EH (cell line): ENCODE measurements around the gene BIRC2.

Experiments used
- DNase-seq: peaks from one replicate; pipeline ENCODE4 v3.0.0-alpha.2; 2015; ENCODE audit warnings: low read depth

BIRC2 gene

DNA sequence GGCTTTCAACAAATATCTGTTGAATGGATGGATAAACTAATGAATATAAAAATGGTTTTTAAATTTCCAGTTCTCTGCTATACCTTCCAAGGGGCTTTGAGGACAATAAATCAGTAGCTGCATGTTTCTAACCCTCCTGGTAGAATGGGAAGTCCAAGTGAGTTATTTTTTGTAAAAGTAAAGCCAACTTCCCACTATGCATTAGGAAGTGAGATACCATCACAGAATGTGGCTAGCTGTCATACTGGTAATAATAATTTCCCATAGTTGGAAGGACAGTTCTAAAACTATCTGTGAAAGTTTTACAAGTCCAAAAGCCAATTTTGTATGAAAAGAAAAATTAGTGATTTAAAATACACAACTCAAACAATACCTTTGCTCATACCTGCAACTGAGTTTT, 55.5 kb downstream of the BIRC2 start:
- no peak for DNase-seq

DNA sequence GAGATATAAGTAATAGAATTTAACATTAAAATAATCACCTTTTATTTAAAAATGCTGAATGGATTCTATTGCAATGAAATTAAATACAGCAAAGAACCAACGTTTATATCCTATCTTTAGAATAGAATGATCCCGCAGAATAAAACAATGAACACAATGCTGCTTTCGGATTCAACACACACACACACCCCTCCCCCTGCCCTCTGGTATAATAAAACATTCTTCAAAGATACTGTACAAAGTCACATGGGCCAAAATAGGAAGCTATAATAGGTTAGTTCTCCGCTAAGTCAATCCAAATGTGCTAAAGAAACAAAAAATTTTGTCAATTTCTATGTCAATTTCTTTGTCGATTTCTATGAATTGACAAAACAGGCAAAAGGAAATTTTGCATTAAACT, 58.5 kb downstream of the BIRC2 start:
- no peak for DNase-seq

DNA sequence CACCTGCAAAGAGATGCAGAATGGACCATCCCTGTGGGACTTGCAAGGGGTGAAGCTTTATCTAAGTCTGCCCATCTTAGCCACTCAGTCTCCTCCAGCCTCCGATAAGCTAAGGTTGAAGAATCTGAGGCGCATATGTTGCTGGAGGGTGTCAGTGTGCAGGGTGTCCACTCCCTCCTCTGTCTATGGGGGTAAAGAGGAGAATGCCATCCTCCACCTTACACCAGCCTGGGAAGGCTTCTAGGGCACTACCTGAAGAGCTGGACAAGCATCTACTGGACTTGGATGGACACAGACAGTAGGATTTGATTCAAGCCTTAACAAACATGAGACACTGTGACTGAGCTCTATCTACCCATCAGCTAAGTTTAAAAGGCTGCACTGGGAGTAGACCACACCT, 59.1 kb downstream of the BIRC2 start:
- no peak for DNase-seq

DNA sequence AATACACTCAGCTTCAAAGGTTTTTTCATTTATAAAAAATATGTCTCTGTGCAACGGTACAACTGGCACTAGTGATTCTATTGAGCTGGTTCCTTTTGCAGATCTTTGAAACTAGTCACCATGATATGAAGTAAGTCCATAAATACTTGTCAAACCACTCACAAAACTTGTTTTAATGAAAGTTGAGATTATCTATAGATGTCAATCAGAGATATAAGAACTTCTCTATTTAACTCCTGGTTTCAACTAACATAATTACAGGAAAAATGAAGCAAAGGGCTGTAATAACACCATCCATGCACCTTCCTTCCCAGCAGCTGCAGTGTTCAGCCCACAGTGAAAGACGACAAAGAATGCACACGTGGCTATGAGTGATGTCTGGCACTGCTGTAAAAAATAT, 60.9 kb downstream of the BIRC2 start:
- DNase-seq: no peak

DNA sequence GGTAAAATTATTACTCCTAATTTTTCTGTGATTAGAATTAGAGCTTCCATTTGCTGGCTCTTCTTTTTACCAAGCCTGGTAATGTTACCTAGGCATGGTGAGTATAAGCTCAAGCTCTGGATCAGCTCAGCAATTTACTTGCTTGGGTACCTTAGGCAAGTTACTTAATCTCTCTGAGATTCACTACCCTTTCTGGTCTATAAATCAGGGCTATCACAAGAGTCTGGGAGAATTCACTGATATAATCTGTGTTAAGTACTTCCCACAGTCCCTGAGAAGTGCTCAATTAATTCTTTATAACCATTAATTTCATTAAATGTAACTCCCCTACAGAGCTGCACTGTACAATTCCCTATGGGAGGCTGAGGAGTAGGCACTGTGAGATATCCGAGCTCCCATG, 61.3 kb downstream of the BIRC2 start:
- DNase-seq: no peak

DNA sequence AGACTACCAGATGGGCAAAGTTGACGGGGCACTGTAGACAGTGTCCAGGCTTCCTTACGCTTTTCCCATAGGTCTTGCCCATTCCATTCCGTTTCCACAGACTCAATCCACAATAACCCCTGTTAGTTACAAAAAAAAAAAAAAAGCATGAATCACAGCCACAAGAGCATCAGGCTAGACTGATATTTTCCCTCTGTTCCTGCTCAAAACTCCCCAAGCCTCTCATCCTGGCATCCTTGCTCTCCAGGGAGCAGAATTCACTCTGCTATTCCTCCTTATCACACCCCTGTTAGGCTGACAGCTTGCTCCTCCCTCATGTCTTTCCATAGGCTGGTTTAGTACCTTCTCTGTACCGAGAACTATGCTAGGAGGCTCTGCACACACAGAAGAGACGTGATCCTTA, 63.4 kb downstream of the BIRC2 start:
- peak; percentile 52 for DNase-seq

DNA sequence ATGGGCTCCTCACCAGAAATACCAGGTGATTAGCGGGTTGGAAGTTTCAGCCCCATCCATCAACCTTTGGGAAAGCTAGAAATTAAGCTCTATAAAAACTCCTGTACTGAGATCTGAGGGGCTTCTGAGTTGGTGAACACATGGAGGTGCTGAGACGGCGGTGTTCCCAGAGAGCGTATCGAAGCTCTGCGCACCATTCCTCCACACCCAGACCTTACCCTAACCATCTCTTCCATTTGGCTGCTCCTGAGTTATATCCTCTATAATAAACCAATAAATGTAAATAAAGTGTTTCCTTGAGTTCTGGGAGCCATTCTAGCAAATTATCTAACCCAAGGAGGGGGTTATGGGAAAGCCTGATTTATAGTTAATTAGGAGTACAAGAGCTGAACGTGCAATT, 64.1 kb downstream of the BIRC2 start:
- no peak for DNase-seq

DNA sequence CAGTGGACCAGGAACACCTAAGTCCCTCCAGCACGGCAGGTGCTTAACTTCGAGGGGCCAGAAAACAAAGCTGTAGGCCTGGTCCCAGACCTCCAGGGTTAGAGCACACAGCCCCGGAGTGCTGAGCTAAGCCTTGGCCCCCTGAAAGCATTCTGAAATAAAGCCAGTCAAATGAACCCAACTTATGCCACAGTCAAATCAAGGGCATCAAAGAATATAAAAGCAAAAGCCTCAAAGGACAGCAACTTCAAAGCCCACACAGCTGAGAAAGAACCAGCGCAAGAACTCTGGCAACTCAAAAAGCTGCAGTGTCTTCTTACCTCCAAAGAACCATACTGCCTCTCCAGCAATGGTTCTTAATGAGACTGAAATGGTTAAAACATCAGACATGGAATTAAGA, 66.5 kb downstream of the BIRC2 start:
- no peak for DNase-seq

DNA sequence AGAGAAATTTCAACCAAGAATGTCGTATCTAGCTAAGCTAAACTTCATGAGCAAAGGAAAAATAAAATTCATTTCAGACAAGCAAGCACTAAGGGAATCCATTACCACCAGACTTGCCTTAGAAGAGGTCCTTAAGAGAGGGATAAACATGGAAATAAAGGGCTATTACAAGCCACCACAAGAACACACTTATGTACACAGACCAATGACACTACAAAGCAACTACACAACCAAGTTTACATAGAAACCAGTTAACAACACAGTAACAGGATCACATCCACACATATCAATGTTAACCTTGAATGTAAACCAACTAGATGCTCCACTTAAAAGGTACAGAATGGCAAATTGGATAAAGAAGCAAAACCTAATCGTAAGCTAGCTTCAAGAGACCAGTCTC, 67.5 kb downstream of the BIRC2 start:
- DNase-seq: no peak

DNA sequence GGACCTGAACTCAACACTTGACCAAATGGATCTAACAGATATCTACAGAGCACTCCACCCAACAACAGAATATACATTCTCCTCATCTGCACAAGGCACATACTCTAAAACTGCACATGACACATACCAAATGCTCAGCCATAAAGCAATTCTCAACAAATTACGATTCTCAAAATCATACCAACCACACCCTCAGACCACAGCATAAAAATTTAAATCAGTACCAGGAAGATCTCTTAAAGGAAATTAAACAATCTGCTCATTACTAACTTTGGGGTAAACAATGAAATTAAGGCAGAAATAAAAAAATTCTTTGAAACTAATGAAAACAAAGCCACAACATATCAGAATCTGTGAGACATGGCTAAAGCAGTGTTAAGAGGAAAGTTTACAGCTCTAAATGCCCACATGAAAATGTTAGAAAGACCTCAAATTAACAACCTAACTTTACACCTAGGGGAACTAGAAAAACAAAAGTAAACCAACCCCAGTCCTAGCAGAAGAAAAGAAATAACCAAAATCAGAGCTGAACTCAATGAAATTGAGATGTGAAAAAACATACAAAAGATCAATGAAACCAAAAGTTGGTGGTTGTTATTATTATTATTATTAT, 68.4 kb downstream of the BIRC2 start:
- DNase-seq: no peak

DNA sequence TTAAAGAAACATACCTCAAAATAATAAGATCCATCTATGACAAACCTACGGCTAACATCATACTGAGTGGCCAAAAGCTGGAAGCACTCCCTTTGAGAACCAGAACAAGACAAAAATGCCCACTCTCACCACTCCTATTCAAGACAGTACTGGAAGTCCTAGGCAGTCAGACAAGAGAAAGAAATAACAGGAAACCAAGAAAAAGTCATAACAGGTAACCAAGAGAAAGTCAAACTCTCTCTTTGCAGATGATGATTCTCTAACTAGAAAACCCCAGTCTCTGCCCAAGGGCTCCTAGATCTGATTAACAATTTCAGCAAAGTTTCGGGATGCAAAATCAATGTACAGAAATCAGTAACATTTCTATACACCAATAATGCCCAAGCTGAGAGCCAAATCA, 70.0 kb downstream of the BIRC2 start:
- no peak for DNase-seq

DNA sequence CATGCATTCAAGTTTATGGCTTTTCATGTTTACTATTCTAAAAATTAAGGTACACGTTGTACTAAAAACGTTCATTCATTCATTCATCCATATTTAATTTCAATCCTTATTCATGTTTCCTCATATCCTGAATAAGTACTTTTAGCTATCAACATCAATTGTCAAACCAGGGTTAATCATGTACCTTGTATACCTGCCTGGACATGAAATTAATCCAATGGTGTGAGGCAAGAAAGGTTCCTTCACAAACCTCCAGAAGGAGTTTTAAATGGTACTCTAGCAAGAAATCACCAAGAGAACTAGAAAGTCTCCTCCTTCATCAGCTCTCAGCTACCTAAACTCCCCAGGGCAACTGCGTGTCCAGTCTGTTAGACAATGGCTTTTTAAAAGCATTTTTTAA, 72.2 kb downstream of the BIRC2 start:
- no peak for DNase-seq

DNA sequence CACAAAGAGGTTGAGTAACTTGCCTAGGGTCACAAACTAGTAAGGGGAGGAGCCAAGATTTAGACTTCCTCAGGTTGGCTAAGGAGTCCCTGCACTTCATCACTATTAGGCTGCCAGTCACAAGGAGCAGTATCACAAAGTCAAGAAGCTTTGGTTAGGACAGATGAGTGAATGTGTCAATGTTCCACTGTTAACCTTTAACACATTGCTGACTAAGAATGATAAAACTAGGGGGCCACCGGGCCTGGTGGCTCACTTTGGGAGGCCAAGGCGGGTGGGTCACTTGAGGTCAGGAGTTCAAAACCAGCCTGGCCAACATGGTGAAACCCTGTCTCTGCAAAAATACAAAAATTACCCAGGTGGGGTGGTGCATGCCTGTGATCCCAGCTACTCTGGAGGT, 73.5 kb downstream of the BIRC2 start:
- no peak for DNase-seq

DNA sequence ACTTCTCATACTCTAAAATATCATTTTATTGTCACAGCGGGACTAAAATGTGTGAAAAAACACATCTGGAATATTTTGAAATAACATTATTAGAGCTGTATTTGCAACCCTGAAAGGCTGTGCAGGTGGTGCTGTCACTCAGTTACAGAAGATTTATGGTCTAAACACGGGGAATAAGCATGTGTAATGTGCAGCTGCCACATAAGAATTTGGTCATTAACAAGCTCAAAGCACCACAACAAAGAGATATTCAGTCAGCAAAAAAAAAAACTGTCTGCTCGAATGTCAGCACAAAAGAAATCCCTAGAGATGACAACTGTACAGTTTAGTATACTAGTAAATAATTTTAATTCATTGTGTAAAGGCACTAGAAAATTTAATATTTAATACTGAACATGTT, 74.2 kb downstream of the BIRC2 start:
- no peak for DNase-seq

DNA sequence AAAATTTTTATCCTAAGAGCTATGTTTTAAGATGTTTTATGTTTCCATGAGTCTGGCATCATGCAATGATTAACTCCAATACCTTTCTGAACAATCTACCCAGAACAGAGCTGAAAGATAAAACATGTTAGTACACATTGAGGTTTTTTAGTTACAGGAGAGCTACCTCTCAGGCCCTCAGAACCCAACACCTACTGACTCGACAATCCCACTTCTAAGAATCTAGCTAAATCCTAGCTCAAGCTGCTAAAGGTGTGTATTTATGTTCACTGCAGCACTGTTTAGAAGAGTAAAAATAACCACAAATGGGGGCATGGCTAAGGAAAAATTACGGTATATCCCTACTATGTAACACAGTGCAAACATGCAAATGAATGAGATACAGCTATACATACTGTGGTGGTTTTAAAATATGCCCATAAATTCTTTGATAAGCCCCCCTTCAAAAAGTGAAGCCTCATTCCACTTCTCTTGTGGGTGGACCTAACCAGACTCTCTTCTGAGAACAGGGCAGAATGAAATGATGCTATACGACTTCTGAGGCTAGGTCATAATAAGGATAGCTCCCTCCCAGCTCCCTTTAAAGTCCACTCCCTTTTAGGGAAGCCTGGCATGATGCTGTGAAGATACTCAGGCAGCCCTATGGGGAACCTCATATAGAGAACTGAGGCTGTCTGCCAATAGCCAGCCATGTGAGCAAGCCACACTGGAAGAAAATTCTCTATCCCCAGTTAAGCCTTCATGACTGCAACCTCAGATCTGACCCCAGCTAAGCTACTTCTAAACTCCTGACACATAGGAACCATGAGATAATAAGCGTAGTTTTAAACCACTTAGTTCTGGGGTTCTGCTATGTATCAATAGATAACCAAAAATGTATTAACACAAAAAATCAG, 76.1 kb downstream of the BIRC2 start:
- DNase-seq: no peak

DNA sequence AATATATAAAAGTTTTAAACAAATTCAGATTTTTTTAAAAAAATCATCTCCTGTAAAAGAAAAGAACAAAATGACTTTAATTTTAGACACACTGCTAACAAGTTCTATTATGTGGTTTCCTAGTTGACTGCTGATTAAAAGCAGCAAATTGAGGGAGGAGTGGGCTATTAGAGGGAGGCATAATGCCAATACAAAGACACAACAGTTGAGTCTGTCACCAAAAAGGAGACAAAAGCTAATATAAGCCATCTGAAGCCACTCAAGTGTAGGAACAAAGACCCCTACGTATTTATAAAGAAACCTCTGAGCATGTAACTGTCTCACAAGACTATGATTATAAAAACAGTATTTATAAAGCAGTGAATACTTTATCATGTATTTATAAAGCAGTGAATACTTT, 76.9 kb downstream of the BIRC2 start:
- DNase-seq: no peak

DNA sequence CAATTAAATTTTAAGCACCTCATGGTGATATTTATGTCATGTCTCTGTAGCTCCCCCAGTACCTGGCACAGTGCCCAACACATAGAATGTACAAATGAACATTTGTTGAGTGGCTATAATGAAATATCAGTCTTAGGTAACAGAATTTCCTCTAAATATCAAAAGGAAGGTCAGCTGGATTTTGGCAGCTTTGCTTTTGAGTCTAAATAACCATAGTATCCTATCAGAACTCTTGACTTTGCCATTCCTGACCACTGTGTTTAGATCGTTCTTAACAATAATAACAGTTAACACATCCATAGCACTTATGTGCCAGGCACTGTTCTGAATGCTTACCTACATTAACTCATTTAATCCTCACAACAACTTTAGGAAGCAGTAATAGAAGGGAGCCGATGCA, 79.0 kb downstream of the BIRC2 start:
- no peak for DNase-seq

DNA sequence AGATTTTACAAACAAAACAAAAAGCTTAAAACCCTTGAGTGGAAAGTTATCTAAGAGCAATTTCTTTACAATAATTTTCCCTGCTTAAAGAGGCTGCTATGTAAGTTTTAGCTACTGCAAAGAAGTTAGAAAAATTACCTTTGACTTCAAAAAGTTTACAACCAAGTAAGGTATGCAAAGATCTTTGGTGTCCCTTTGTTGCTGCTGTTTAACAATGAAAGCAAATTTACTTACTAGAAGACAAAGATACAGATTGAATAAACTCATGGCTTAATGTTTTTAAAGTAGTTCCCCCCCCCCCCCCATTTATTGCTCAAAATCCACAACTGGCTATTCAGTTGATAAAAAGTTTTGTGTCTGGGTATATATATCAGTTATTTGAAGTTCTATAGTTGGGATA, 79.6 kb downstream of the BIRC2 start:
- no peak for DNase-seq

DNA sequence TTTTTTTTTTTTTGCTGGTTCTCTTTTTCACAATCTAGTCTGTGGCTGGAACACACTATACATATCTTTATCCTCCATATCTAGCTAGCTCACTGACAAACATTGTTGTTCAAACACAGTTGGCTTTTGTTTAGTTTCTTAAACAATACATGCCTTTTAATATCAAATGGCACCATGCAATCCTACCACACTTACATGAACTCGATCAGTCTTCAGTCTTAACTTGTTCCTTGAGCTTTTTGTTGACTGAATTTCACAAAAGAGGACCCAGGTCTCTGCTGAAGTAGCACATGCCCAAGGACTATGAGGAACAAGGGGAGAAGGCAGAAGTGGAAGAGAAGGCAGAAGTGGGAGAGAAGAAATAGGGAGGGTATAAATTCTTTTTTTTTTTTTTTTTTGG, 80.1 kb downstream of the BIRC2 start:
- DNase-seq: no peak
